Panc1 (cell line): Measurements from ENCODE around the gene EPHA7.

Experiments used
- POLR2AphosphoS5 ChIP-seq: IDR thresholded peaks from 2 replicates; pipeline ENCODE4 v1.6.1; 2012; ENCODE audit warnings: mild to moderate bottlenecking, low read depth, low read length, moderate library complexity
- REST ChIP-seq, 2 experiments: IDR thresholded peaks; 2 replicates each; pipeline ENCODE4 v1.6.1; 2011 to 2012; ENCODE audit warnings: low read depth in 2 of 2, control low read depth in 1 of 2, low read length in 1 of 2, mild to moderate bottlenecking in 1 of 2, moderate library complexity in 1 of 2; ENCODE audit not compliant: insufficient read depth in 1 of 2
- SIN3A ChIP-seq: IDR thresholded peaks from 2 replicates; pipeline ENCODE4 v1.6.1; 2012; ENCODE audit warnings: low read depth, mild to moderate bottlenecking, low read length, moderate library complexity, borderline replicate concordance; ENCODE audit not compliant: insufficient read depth
- TCF7L2 ChIP-seq: IDR thresholded peaks from 2 replicates; pipeline ENCODE4 v1.6.1; 2011; ENCODE audit warnings: mild to moderate bottlenecking, low read depth, low read length, inconsistent platforms
- TF ChIP-seq, protein P1 (sequence below): fragments of 450-650 bp; IDR thresholded peaks from 2 replicates; pipeline ENCODE4 v1.5.1; 2017; ENCODE audit warnings: mild to moderate bottlenecking

DNA sequence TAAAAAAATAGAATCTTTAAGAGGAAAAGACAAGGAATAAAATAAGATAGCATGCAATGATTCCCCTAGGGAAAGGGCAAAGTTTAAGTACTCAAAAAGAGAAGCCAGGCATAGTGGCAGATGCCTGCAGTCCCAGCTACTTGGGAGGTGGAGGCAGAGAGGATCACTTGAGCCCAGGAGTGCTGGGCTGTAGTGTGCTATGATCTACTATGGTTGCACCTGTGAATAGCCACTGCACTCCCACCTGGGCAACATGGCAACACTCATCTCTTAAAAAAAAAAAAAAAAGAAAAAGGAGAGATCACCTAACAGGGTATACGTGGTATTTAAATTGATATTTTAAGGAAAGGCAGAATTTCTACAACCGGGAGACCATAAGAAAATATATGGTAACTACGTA is 16.0 kb downstream of the EPHA7 start:
- TF ChIP-seq, protein P1, sequence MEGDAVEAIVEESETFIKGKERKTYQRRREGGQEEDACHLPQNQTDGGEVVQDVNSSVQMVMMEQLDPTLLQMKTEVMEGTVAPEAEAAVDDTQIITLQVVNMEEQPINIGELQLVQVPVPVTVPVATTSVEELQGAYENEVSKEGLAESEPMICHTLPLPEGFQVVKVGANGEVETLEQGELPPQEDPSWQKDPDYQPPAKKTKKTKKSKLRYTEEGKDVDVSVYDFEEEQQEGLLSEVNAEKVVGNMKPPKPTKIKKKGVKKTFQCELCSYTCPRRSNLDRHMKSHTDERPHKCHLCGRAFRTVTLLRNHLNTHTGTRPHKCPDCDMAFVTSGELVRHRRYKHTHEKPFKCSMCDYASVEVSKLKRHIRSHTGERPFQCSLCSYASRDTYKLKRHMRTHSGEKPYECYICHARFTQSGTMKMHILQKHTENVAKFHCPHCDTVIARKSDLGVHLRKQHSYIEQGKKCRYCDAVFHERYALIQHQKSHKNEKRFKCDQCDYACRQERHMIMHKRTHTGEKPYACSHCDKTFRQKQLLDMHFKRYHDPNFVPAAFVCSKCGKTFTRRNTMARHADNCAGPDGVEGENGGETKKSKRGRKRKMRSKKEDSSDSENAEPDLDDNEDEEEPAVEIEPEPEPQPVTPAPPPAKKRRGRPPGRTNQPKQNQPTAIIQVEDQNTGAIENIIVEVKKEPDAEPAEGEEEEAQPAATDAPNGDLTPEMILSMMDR: no peak
- TF ChIP-seq POLR2AphosphoS5 (no peak), TCF7L2 (no peak), REST (IDR thresholded peaks at IDR 0.05; ENCODE audit: insufficient read depth in 1 of 2, low read depth in 2 of 2, low read length in 1 of 2) (no peak), SIN3A (no peak)
